Measurements from ENCODE around the gene MYOF. TPM values are rescaled to one million over a fixed set of nuclear protein-coding genes. Genes with fewer than 3 reads are reported as not detected.

MYOF gene
- total and polyA plus RNA-seq, 12 donors: 4.1 to 119 (median 49.6) TPM

- Histone ChIP-seq H3K9me3 (replicated peaks in 1 of 3) (no peaks in the 10 kb centered on the region), H3K4me3 (no peak overlapping the region), H3K27ac (no peak overlapping the region), H3K4me1 (replicated peaks in 1 of 2) (no peaks in the 10 kb centered on the region), H3K27me3 (no peaks in the 10 kb centered on the region), H3K36me3 (replicated peaks in 1 of 2) (no peaks in the 10 kb centered on the region)
- intact Hi-C loops (cut with DNase I): no loop called here
- WGBS, 4 donors: 93 to 96% (median 95%) methylated on average over 8 of the region's 8 CpGs
- TF ChIP-seq CTCF (IDR thresholded peaks at IDR 0.05) (no peak), POLR2A (IDR thresholded peaks at IDR 0.05) (no peak)
- DNase-seq: no peak
Measured at GRCh38 chr10:93509816-93510215, 27.7 kb upstream of the MYOF start.

GRCh38 chr10:93505075-93505474 lies 22.9 kb upstream of the MYOF start:
- 93 to 100% (median 96%) methylated on average over 2 of the region's 2 CpGs for WGBS, 4 donors
- Histone ChIP-seq H3K27ac (no peak overlapping the region), H3K4me3 (no peak overlapping the region)

GRCh38 chr10:93503075-93503474 lies 20.9 kb upstream of the MYOF start:
- no peak overlapping the region for H3K27ac ChIP-seq
- H3K27me3 ChIP-seq: no peaks in the 10 kb centered on the region
- H3K9me3 ChIP-seq (replicated peaks in 1 of 3): no peaks in the 10 kb centered on the region
- no peaks in the 10 kb centered on the region for H3K36me3 ChIP-seq (replicated peaks in 1 of 2)
- no peak overlapping the region for H3K4me3 ChIP-seq
- DNase-seq: no peak
- WGBS, 4 donors: 40 to 59% (median 44%) methylated on average over 6 of the region's 6 CpGs
- intact Hi-C loops (cut with DNase I): no loop called here
- TF ChIP-seq CTCF (IDR thresholded peaks at IDR 0.05) (no peak), POLR2A (IDR thresholded peaks at IDR 0.05) (no peak)
- no peaks in the 10 kb centered on the region for H3K4me1 ChIP-seq (replicated peaks in 1 of 2)

More at GRCh38 chr10:93505075-93505474, 22.9 kb upstream of the MYOF start:
- H3K27me3 ChIP-seq: no peaks in the 10 kb centered on the region
- intact Hi-C loops (cut with DNase I): no loop called here
- H3K4me1 ChIP-seq (replicated peaks in 1 of 2): no peaks in the 10 kb centered on the region
- no peaks in the 10 kb centered on the region for H3K36me3 ChIP-seq (replicated peaks in 1 of 2)
- H3K9me3 ChIP-seq (replicated peaks in 1 of 3): no peaks in the 10 kb centered on the region
- TF ChIP-seq POLR2A (IDR thresholded peaks at IDR 0.05) (no peak), CTCF (IDR thresholded peaks at IDR 0.05) (no peak)
- no peak for DNase-seq

- intact Hi-C loops (cut with DNase I): no loop called here
- Histone ChIP-seq H3K27ac (no peak overlapping the region), H3K4me1 (replicated peaks in 1 of 2) (no peaks in the 10 kb centered on the region), H3K4me3 (no peak overlapping the region), H3K9me3 (replicated peaks in 1 of 3) (no peaks in the 10 kb centered on the region), H3K27me3 (no peaks in the 10 kb centered on the region), H3K36me3 (replicated peaks in 1 of 2) (no peaks in the 10 kb centered on the region)
- TF ChIP-seq CTCF (IDR thresholded peaks at IDR 0.05) (no peak), POLR2A (IDR thresholded peaks at IDR 0.05) (no peak)
- DNase-seq: no peak
Measured at GRCh38 chr10:93501650-93502049, 19.5 kb upstream of the MYOF start.
